OCI-M2 (cell line): ENCODE measurements around the gene PAGR1.

ENCODE experiments used
- DNase-seq: peaks from one replicate; lab custom pipeline; 2025; ENCODE audit not compliant: unreplicated experiment; lab: John Stamatoyannopoulos, UW

PAGR1 gene

DNA sequence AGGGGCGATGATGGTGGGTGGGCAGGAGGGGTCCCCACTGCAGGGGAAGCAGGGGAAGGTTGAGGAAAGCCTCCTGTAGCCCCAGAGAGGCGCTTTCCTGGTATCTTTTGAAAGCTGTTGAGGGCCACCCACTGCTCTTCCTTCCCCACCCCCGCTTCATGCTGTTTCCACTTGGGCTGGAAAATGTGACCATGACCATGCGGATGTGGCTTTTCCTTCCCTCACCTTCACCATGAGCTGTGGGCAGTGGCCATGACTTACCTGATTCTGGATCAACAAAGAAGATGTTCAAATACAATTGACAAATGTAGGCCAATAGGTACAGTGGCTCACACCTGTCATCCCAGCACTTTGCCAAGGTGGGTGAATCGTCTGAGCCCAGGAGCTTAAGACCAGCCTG, 18.1 kb downstream of the PAGR1 start:
- no peak for DNase-seq

DNA sequence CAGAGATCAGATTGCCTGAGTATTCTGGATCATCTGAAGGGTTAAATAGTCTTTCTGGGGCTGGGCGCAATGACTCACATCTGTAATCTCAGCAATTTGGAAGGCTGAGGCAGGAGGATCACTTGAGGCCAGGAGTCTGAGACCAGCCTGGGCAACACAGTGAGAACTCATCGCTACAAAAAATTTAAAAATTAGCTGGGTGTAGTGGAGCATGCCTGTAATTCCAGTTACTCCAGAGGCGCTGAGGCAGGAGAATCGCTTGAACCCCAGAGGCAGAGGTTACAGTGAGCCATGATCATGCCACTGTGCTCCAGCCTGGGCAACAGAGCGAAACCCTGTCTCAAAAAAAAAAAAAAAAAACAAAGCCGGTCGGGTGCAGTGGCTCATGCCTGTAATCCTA, 20.0 kb downstream of the PAGR1 start:
- no peak for DNase-seq

DNA sequence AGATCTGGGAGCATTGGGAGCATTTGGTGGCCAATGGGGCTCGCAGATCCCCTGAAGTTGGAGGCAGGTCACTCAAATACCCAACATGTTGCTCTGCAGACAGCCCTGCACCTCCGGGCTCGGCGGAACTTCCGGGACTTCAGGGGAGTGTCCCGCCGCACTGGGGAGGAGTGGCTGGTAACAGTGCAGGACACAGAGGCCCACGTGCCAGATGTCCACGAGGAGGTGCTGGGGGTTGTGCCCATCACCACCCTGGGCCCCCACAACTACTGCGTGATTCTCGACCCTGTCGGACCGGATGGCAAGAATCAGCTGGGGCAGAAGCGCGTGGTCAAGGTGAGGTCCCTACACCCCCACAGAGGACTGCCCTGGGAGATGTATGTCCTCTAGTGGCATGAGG, 20.7 kb downstream of the PAGR1 start:
- DNase-seq, result no peak

- DNase-seq, result no peak
Measured at GRCh38 chr16:29837841-29838240, 21.9 kb downstream of the PAGR1 start.

DNA sequence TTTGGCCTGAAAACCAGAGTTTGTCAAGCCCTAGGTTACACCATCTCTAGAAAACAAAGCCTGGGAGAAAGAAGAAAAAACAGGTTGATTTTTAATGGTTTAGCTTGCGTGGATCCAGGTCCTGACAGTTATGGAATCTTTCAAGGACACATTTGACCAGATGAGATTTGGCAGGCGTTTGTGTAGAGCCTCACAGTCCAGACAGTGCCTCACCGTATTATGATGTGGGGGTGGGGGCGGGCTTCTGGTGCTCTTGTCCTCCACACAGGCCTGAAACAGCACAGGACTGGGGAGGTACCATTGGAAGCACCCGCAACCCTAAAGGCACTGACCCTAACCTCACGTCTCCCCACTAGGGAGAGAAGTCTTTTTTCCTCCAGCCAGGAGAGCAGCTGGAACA, 23.9 kb downstream of the PAGR1 start:
- no peak for DNase-seq

DNA sequence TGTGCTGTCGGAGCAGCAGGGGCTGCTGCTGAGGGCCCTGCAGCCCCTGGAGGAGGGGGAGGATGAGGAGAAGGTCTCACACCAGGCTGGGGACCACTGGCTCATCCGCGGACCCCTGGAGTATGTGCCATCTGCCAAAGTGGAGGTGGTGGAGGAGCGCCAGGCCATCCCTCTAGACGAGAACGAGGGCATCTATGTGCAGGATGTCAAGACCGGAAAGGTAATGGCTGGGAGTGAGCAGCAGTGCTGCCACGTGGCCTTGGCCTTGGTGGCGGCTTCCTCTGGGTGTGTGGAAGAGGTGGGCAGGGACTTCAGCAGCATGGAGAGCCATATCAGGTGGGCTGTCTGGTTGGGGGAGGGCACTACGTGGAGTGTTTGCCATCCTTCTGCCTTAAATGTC, 24.3 kb downstream of the PAGR1 start:
- DNase-seq, result no peak

DNA sequence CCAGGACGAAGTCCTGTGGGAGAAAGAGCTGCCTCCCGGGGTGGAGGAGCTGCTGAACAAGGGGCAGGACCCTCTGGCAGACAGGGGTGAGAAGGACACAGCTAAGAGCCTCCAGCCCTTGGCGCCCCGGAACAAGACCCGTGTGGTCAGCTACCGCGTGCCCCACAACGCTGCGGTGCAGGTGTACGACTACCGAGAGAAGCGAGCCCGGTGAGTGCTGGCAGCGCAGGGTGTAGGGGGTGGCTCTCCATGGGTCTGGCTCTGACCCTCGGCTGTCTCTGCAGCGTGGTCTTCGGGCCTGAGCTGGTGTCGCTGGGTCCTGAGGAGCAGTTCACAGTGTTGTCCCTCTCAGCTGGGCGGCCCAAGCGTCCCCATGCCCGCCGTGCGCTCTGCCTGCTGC, 25.7 kb downstream of the PAGR1 start:
- no peak for DNase-seq

- no peak for DNase-seq
Measured at GRCh38 chr16:29842732-29843346, 26.9 kb downstream of the PAGR1 start.

- no peak for DNase-seq
Measured at GRCh38 chr16:29843931-29844330, 28.0 kb downstream of the PAGR1 start.

GRCh38 chr16:29844575-29845331, 28.8 kb downstream of the PAGR1 start:
- no peak for DNase-seq

DNA sequence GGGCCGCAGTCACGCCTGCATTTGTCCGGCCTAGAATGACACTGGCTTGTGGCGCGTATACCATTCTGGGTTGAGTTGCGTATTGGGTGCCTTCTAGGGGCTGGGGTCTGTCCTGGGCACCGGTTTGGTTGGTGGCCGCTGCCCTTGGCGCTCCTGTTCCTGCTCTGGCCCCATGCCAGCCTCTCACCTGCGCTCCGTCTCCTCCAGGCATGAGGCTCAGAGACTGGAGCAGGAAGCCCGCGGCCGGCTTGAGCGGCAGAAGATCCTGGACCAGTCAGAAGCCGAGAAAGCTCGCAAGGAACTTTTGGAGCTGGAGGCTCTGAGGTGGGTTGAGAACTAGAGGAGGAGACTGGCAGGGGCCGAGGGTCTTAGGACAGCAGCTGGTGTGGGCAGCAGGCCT, 29.7 kb downstream of the PAGR1 start:
- DNase-seq, result no peak

GRCh38 chr16:29848420-29849297, 32.7 kb downstream of the PAGR1 start:
- no peak for DNase-seq

DNA sequence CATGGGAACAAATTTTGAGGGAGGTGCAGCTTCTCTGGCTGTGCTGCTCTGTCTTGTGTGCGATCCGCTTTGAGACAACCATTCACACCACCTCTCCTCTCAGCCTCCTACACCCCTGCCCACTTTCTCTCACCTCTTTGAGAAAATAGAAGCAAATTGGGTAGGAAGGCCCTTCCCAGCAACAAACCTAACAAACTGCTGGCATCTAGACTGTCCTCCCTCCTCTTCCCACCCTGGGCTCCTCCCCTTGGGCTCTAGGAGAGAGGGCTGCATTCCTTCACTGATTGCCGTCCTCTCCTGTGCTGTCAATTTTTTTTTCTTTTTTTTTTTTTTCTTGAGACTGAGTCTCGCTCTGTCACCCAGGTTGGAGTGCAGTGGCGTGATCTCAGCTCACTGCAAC, 33.6 kb downstream of the PAGR1 start:
- DNase-seq, result no peak

DNA sequence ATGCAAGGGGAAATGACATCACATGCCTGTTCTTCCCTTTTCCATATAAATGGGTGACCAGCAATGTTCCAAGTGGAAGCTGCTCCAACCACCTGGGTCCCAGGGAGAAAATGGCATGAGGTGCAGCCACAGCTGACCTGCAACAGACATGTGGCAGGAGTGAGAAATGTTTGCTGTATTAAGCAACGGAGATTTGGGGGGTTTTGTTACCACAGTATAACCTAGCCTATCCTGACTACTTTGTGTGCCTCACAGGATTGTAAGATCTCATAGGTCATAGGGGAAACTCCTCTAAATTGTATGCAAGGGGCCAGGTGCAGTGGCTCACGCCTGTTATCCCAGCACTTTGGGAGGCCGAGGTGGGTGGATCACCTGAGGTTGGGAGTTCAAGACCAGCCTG, 35.0 kb downstream of the PAGR1 start:
- DNase-seq, result no peak

DNA sequence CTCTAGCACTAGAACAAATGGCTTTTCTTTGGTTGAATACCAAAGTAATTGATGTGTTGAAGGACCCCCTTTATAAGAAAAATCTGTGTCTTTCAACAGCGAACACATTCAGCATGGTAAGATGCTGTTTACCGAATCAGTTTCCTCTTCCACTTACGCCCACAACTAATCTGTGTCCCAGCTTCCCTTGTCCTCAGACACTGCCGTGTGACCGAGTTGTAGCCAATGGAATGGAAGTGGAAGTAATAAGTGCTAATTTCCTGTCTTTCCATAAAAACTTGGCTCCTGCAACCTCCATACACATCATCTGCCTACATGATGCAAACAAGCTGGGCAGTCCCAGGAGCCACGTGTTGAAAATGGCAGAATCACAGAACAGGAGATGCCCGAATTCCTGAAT, 36.7 kb downstream of the PAGR1 start:
- DNase-seq, result no peak

- DNase-seq, result no peak
Measured at GRCh38 chr16:29854520-29855100, 38.7 kb downstream of the PAGR1 start.

GRCh38 chr16:29857133-29857760, 41.3 kb downstream of the PAGR1 start:
- no peak for DNase-seq

- no peak for DNase-seq
Measured at GRCh38 chr16:29858149-29858849, 42.3 kb downstream of the PAGR1 start.

- DNase-seq, result no peak
Measured at GRCh38 chr16:29858974-29859373, 43.0 kb downstream of the PAGR1 start.

DNA sequence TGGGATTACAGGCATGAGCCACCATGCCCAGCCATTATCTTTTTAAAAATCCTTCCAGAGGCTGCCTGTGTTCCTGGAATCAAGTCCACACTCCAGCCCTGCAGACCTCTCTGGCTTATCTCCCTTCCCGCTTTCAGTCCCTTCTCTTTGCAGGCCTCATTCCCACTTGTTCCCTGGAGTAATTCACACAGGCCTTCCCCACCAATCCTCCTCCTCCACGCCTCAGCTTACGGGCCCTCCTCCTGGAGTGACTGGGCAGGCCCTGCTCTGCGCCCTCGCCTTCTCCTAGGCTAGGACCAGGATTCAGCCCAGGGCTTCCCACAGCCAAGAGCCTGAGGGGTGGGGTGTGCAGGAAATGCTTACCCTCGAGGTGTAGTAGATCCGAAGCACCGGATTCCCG, 44.3 kb downstream of the PAGR1 start:
- no peak for DNase-seq
